HepG2 (cell line): ENCODE data around the gene CLASP2. TPM values are rescaled to one million over a fixed set of nuclear protein-coding genes. Genes with fewer than 3 reads are reported as not detected.

ENCODE experiments used
- ATAC-seq: fragments of 200-7000 bp; cut with Tn5 transposase; 3 replicates; pipeline ENCODE4 v1.9.1; 2020; ENCODE audit warnings: mild to moderate bottlenecking, moderate library complexity
- BruUV-seq: library from RNA; stranded (reverse); fragments of 400-500 nt; replicated peaks from 2 replicates; lab custom pipeline; 2021; lab: Mats Ljungman, UMichigan
- CTCF ChIA-PET: fragments of 300-600 bp; formaldehyde crosslinking; extraction: SDS; loops from one replicate; lab custom pipeline; 2021; ENCODE audit warnings: low total read pairs, inconsistent platforms, low intra/inter-chr PET ratio; lab: Yijun Ruan, JAX
- POLR2A ChIA-PET: fragments of 350-600 bp; sonication (Branson Sonifier 250); formaldehyde crosslinking; loops from one replicate; lab custom pipeline; 2020; ENCODE audit warnings: antibody characterized with exemption, inconsistent platforms; lab: Yijun Ruan, JAX
- DNase-seq: peaks from one replicate; pipeline ENCODE4 v3.0.0-alpha.2; 2015; ENCODE audit warnings: low spot score
- FAIRE-seq: peaks from 3 replicates; lab custom pipeline; 2011; peaks lifted over from hg19 to GRCh38; lab: Jason Lieb, UNC
- H2AFZ ChIP-seq: one replicate; pipeline ENCODE4 v1.6.1; 2011; ENCODE audit warnings: low read length, inconsistent platforms
- H3K27ac ChIP-seq: fragments of 300-600 bp; 3 replicates; pipeline ENCODE4 v1.8.0; 2011; ENCODE audit warnings: mixed run types, mild to moderate bottlenecking, mixed read lengths, low read length, inconsistent platforms; ENCODE audit not compliant: insufficient read depth; ENCODE audit errors: extremely low read length
- H3K27me3 ChIP-seq, 2 experiments: fragments of 200-600 bp in 1 of 2; 2 replicates in 1 of 2; 3 replicates in 1 of 2; pipeline versions ENCODE4 v1.6.0 to v1.8.0; 2011; ENCODE audit warnings: low read length in 2 of 2, mild to moderate bottlenecking in 2 of 2, moderate library complexity in 2 of 2, inconsistent platforms in 1 of 2; ENCODE audit not compliant: insufficient read depth in 2 of 2, control insufficient read depth in 1 of 2
- H3K36me3 ChIP-seq, 2 experiments: fragments of 200-600 bp in 1 of 2; replicated peaks in 1 of 2; 2 replicates in 1 of 2; 3 replicates in 1 of 2; pipeline versions ENCODE4 v1.5.1 to v1.8.0; 2011; ENCODE audit warnings: low read length in 2 of 2, inconsistent platforms in 1 of 2; ENCODE audit not compliant: insufficient read depth in 2 of 2, control insufficient read depth in 1 of 2
- H3K4me1 ChIP-seq: 2 replicates; pipeline ENCODE4 v1.5.1; 2012; ENCODE audit warnings: low read length, inconsistent platforms; ENCODE audit not compliant: insufficient read depth
- H3K4me2 ChIP-seq: 2 replicates; pipeline ENCODE4 v1.6.0; 2011; ENCODE audit warnings: low read depth, low read length, inconsistent platforms
- H3K4me3 ChIP-seq, 3 experiments: fragments of 200-600 bp in 1 of 3; sonication (generic), shearing (Covaris generic) in 1 of 3; replicated peaks in 1 of 3; 2 replicates each; pipeline ENCODE4 v1.5.1; 2011 to 2016; ENCODE audit warnings: low read length in 3 of 3, inconsistent platforms in 2 of 3, low read depth in 2 of 3, mild to moderate bottlenecking in 2 of 3, control low read depth in 1 of 3, mixed read lengths in 1 of 3; ENCODE audit not compliant: insufficient read depth in 1 of 3
- H3K79me2 ChIP-seq: one replicate; pipeline ENCODE4 v1.6.1; 2011; ENCODE audit warnings: low read length, inconsistent platforms; ENCODE audit not compliant: insufficient read depth
- H3K9ac ChIP-seq: 2 replicates; pipeline ENCODE4 v1.6.0; 2011; ENCODE audit warnings: mild to moderate bottlenecking, low read depth, low read length, inconsistent platforms; ENCODE audit not compliant: insufficient read depth
- H3K9me3 ChIP-seq: 2 replicates; pipeline ENCODE4 v1.5.1; 2012; ENCODE audit warnings: mild to moderate bottlenecking, low read length
- H4K20me1 ChIP-seq: 2 replicates; pipeline ENCODE4 v1.6.0; 2011; ENCODE audit warnings: inconsistent platforms, mild to moderate bottlenecking, low read length, moderate library complexity; ENCODE audit not compliant: insufficient read depth
- CEBPG ChIP-seq: IDR thresholded peaks from 2 replicates; pipeline ENCODE4 v1.6.1; 2016
- TBL1XR1 ChIP-seq: fragments of 150-350 bp; IDR thresholded peaks from 2 replicates; pipeline ENCODE4 v1.6.1; 2014; ENCODE audit warnings: borderline replicate concordance, low read length; ENCODE audit not compliant: partially characterized antibody
- TBP ChIP-seq: sonication (generic); formaldehyde crosslinking; IDR thresholded peaks from 2 replicates; pipeline ENCODE4 v1.5.0; 2020; ENCODE audit warnings: missing genetic modification reagents
- ZNF34 ChIP-seq: sonication (generic); formaldehyde crosslinking; IDR thresholded peaks from 2 replicates; pipeline ENCODE4 v1.4.0; 2020; ENCODE audit warnings: mild to moderate bottlenecking, missing genetic modification reagents, borderline replicate concordance
- ZNF768 ChIP-seq: sonication (generic); formaldehyde crosslinking; IDR thresholded peaks from 2 replicates; pipeline ENCODE4 v1.4.0; 2020; ENCODE audit warnings: missing genetic modification reagents
- WGBS: methylation state at CpG from one replicate; pipeline ENCODE4 v1.1.6; 2017; ENCODE audit warnings: low lambda C conversion rate; 5-methylcytosine and 5-hydroxymethylcytosine counted together
- in situ Hi-C: cut with HindIII; loops from 2 replicates; pipeline ENCODE4 v1.10.0; 2017; ENCODE audit warnings: low pct_unique_long_range_greater_than_20kb; ENCODE audit not compliant: extremely low pct_ligation_motif_present
- intact Hi-C: fragments of 100-400 bp; cut with micrococcal nuclease; formaldehyde crosslinking; loops from one replicate; pipeline ENCODE4 v1.10.0; 2022; ENCODE audit not compliant: unreplicated experiment
- polyA plus RNA-seq, 8 experiments: library from polyadenylated mRNA; depleted of rRNA in 3 of 8; stranded (reverse) in 7 of 8; unstranded in 1 of 8; fragments of >200 nt; fragmentation: Illumina TruSeq in 4 of 8; extraction: Trizol in 4 of 8; gene quantifications; 2 replicates each; pipeline versions ENCODE4 v1.2.1 to v1.2.3, GENCODE V29; 2011 to 2016; ENCODE audit warnings: low read depth in 4 of 8, missing spikeins in 1 of 8, mixed read lengths in 1 of 8; ENCODE audit not compliant: insufficient read depth in 1 of 8
- total RNA-seq, 5 experiments: library from RNA; depleted of rRNA; stranded (reverse); fragments of >200 nt; fragmentation: Illumina TruSeq; extraction: Trizol; gene quantifications; 2 replicates each; pipeline ENCODE4 v1.2.3, GENCODE V29; 2016; ENCODE audit warnings: low read depth in 1 of 5

CLASP2 gene
- total and polyA plus RNA-seq, 2 of the 13 experiments (the other 11 are each of a cell fraction or from before 2014, with no cell fraction given) = 15.7 to 34.8 TPM

DNA sequence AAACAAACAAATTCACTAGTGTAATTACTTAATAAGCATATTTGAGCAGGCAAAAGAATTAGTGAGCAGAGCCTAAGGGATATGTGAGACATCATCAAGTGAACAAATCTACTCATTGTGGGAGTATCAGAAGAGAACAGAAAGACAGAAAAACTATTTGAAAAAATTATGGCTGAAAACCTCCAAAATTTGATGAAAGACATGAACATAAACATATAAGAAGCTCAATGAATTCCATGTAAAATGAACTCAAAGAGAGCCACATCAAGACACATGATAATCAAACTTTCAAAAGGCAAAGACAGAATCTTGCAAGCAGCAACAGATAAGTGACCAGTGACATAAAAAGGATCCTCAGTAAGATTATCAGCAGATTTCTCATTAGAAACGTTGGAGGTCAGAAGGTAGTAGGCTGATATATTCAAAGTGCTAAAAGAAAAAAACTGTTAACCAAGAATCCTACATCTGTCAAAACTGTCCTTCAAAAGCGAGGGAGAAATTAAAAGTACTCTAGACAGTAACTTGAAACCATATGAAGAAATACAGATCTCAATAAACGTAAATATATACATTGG is 194.9 kb downstream of the CLASP2 start:
- FAIRE-seq (no peak), ATAC-seq (no peak)
- Histone ChIP-seq H3K27me3 (no peaks in the 10 kb centered on the region), H2AFZ (no peak overlapping the region), H3K27ac (no peak overlapping the region), H3K9ac (no peak overlapping the region)
- in situ Hi-C loops = no loop called here
- 95% methylated on average over 3 of the region's 3 CpGs for WGBS
- TF ChIP-seq ZNF34 (CRISPR knock-in tag) = no peak
- TF ChIP-seq TBP (CRISPR knock-in tag) = no peak
- TF ChIP-seq, all 625 proteins: peak for 0
- POLR2A ChIA-PET = no interaction called here
- Histone ChIP-seq H3K79me2 (no peaks in the 10 kb centered on the region), H3K9me3 (peaks cover 8% of the 10 kb centered on the region; the same call in 1 of the 2 replicates), H3K4me1 (no peaks in the 10 kb centered on the region), H4K20me1 (no peaks in the 10 kb centered on the region), H3K4me2 (no peak overlapping the region), H3K36me3 (0 out of 5 replicates have a peak, but pooled peaks cover 0 to 9% of the 10 kb centered on the region in 2 experiments), H3K4me3 (no peak overlapping the region)
- intact Hi-C loops = no loop called here
- no peak for DNase-seq
- BruUV-seq = no TSS peak
- CTCF ChIA-PET = no interaction called here

DNA sequence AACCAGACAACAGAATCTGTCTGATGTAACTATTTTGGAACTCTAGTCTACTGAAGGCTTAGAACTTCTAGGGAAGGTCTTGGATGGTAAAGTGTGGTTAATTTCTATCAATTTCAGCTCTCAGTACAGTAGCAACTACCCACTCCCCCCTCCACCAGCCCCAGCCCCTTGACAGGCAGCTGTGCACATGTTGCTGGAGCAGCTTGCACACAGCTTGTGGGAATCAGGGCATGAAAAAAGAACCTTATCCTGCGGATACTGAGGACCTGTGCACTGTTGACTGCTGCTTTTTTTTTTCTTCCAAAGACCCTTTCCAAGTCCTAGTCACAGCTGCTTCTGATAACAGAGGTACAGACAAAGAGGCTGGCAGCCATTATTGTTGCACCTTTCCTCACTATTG is 196.3 kb downstream of the CLASP2 start:
- H3K9ac ChIP-seq = no peak overlapping the region
- H3K4me3 ChIP-seq = no peak overlapping the region
- no peak for TF ChIP-seq CEBPG (CRISPR knock-in tag)
- TF ChIP-seq ZNF768 = no peak
- TF ChIP-seq TBL1XR1 = no peak
- ATAC-seq (no peak), FAIRE-seq (no peak), DNase-seq (no peak)
- no peak overlapping the region for H2AFZ ChIP-seq
- WGBS = 100% methylated on average over 1 of the region's 1 CpG
- H3K79me2 ChIP-seq = no peaks in the 10 kb centered on the region
- in situ Hi-C loops (no loop called here), intact Hi-C loops (no loop called here)
- no peak overlapping the region for H3K4me2 ChIP-seq
- CTCF ChIA-PET = no interaction called here
- peaks cover 2% of the 10 kb centered on the region; the same call in 1 of the 2 replicates for H3K9me3 ChIP-seq
- H3K27me3 ChIP-seq = no peaks in the 10 kb centered on the region
- H4K20me1 ChIP-seq = no peaks in the 10 kb centered on the region
- H3K4me1 ChIP-seq = no peaks in the 10 kb centered on the region
- POLR2A ChIA-PET = no interaction called here
- H3K27ac ChIP-seq = no peak overlapping the region
- H3K36me3 ChIP-seq = peaks cover 1 to 10% of the 10 kb centered on the region in 2 experiments; a peak in 2 of 5 replicates
- no TSS peak for BruUV-seq
